PC-9 (cell line): ENCODE data around the gene COLGALT1. TPM values are rescaled to one million over a fixed set of nuclear protein-coding genes. Genes with fewer than 3 reads are reported as not detected.

Experiments used
- BruUV-seq: library from RNA; stranded (reverse); fragments of 400-500 nt; replicated peaks from 2 replicates; lab custom pipeline; 2021; lab: Mats Ljungman, UMichigan
- CTCF ChIA-PET: fragments of 300-600 bp; sonication (Branson Sonifier 250); formaldehyde crosslinking; loops from one replicate; lab custom pipeline; 2022; ENCODE audit warnings: antibody characterized with exemption; lab: Charles Lee
- POLR2A ChIA-PET: fragments of 300-600 bp; sonication (Branson Sonifier 250); formaldehyde crosslinking; loops from one replicate; lab custom pipeline; 2022; ENCODE audit warnings: antibody characterized with exemption; ENCODE audit not compliant: unreplicated experiment; lab: Charles Lee
- DNase-seq, 2 experiments: peaks; one replicate each; pipeline versions ENCODE4 v3.0.0 to v3.0.0-alpha.2; 2015 to 2022; ENCODE audit warnings: mixed read lengths in 1 of 2
- H2AFZ ChIP-seq: fragments of 200-600 bp; sonication (generic); 2 replicates; pipeline ENCODE4 v1.8.1; 2017; ENCODE audit warnings: antibody characterized with exemption
- H3F3A ChIP-seq: fragments of 200-600 bp; sonication (generic); 2 replicates; pipeline ENCODE4 v1.8.1; 2017; ENCODE audit warnings: antibody characterized with exemption, mild to moderate bottlenecking, low read depth; ENCODE audit not compliant: insufficient read depth
- H3K27ac ChIP-seq: fragments of 200-600 bp; sonication (generic); 2 replicates; pipeline ENCODE4 v1.6.1; 2016; ENCODE audit warnings: mixed run types
- H3K27me3 ChIP-seq: fragments of 200-600 bp; sonication (generic); 2 replicates; pipeline ENCODE4 v1.6.1; 2016; ENCODE audit warnings: low read depth, mixed run types; ENCODE audit not compliant: insufficient read depth
- H3K36me3 ChIP-seq: fragments of 200-600 bp; sonication (generic); 2 replicates; pipeline ENCODE4 v1.6.1; 2016; ENCODE audit warnings: low read depth, mixed run types
- H3K4me1 ChIP-seq: fragments of 200-600 bp; sonication (generic); replicated peaks from 2 replicates; pipeline ENCODE4 v1.6.1; 2016; ENCODE audit warnings: mixed run types; ENCODE audit not compliant: insufficient read depth
- H3K4me2 ChIP-seq: fragments of 200-600 bp; sonication (generic); 2 replicates; pipeline ENCODE4 v1.6.1; 2017; ENCODE audit warnings: mixed run types
- H3K4me3 ChIP-seq: fragments of 200-600 bp; sonication (generic); 2 replicates; pipeline ENCODE4 v1.6.1; 2016; ENCODE audit warnings: mixed run types
- H3K79me2 ChIP-seq: fragments of 200-600 bp; sonication (generic); 2 replicates; pipeline ENCODE4 v1.6.1; 2017; ENCODE audit warnings: low read depth, mixed run types
- H3K9me2 ChIP-seq: fragments of 200-600 bp; sonication (generic); 2 replicates; pipeline ENCODE4 v1.8.1; 2017; ENCODE audit warnings: mild to moderate bottlenecking; ENCODE audit not compliant: insufficient read depth
- H3K9me3 ChIP-seq: fragments of 200-600 bp; sonication (generic); 2 replicates; pipeline ENCODE4 v1.8.1; 2016; ENCODE audit warnings: low read depth; ENCODE audit not compliant: insufficient read depth
- H4K20me1 ChIP-seq: fragments of 200-600 bp; sonication (generic); 2 replicates; pipeline ENCODE4 v1.8.1; 2017; ENCODE audit not compliant: insufficient read depth
- EZH2 ChIP-seq: fragments of 200-600 bp; sonication (generic); IDR thresholded peaks from 2 replicates; pipeline ENCODE4 v1.8.0; 2017; ENCODE audit warnings: antibody characterized with exemption, low read depth
- intact Hi-C: fragments of 100-400 bp; cut with micrococcal nuclease; formaldehyde crosslinking; loops from one replicate; pipeline ENCODE4 v1.10.0; 2022; ENCODE audit not compliant: unreplicated experiment
- total RNA-seq: library from RNA; stranded (reverse); gene quantifications from 2 replicates; pipeline ENCODE4 v1.2.3, GENCODE V29; 2021
- TF ChIP-seq, protein P1 (sequence below): fragments of 200-600 bp; sonication (generic); conservative IDR thresholded peaks from 2 replicates; pipeline ENCODE4 v1.6.1; 2017; ENCODE audit warnings: mixed run types, antibody characterized with exemption, mild to moderate bottlenecking, moderate library complexity

Gene COLGALT1
- total RNA-seq, 1 experiment from 2014 or later, result 88.8 TPM

GRCh38 chr19:17542042-17542441 lies 13.4 kb upstream of the COLGALT1 start:
- no TSS peak for BruUV-seq
- Histone ChIP-seq H3K4me1 (peaks cover 10% of the 10 kb centered on the region; the same call in 1 of the 2 replicates), H3K4me2 (no peak overlapping the region), H3K27ac (no peak overlapping the region), H3K27me3 (peaks cover 14% of the 10 kb centered on the region; the same call in 1 of the 2 replicates), H3F3A (peaks cover 14% of the 10 kb centered on the region; the same call in 1 of the 2 replicates), H3K36me3 (no peaks in the 10 kb centered on the region), H4K20me1 (no peaks in the 10 kb centered on the region), H2AFZ (no peak overlapping the region), H3K9me3 (no peaks in the 10 kb centered on the region), H3K79me2 (no peaks in the 10 kb centered on the region), H3K9me2 (no peaks in the 10 kb centered on the region), H3K4me3 (no peak overlapping the region)
- TF ChIP-seq, protein P1, sequence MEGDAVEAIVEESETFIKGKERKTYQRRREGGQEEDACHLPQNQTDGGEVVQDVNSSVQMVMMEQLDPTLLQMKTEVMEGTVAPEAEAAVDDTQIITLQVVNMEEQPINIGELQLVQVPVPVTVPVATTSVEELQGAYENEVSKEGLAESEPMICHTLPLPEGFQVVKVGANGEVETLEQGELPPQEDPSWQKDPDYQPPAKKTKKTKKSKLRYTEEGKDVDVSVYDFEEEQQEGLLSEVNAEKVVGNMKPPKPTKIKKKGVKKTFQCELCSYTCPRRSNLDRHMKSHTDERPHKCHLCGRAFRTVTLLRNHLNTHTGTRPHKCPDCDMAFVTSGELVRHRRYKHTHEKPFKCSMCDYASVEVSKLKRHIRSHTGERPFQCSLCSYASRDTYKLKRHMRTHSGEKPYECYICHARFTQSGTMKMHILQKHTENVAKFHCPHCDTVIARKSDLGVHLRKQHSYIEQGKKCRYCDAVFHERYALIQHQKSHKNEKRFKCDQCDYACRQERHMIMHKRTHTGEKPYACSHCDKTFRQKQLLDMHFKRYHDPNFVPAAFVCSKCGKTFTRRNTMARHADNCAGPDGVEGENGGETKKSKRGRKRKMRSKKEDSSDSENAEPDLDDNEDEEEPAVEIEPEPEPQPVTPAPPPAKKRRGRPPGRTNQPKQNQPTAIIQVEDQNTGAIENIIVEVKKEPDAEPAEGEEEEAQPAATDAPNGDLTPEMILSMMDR, result no peak
- TF ChIP-seq EZH2, result no peak
- CTCF ChIA-PET, result interaction anchor here (1.1 kb wide), 1 partner anchor 11 kb away, joined by 4 read pairs; no protein-coding TSS in a partner anchor
- POLR2A ChIA-PET, result no interaction called here
- intact Hi-C loops, result no loop called here
- no peak for DNase-seq

DNA sequence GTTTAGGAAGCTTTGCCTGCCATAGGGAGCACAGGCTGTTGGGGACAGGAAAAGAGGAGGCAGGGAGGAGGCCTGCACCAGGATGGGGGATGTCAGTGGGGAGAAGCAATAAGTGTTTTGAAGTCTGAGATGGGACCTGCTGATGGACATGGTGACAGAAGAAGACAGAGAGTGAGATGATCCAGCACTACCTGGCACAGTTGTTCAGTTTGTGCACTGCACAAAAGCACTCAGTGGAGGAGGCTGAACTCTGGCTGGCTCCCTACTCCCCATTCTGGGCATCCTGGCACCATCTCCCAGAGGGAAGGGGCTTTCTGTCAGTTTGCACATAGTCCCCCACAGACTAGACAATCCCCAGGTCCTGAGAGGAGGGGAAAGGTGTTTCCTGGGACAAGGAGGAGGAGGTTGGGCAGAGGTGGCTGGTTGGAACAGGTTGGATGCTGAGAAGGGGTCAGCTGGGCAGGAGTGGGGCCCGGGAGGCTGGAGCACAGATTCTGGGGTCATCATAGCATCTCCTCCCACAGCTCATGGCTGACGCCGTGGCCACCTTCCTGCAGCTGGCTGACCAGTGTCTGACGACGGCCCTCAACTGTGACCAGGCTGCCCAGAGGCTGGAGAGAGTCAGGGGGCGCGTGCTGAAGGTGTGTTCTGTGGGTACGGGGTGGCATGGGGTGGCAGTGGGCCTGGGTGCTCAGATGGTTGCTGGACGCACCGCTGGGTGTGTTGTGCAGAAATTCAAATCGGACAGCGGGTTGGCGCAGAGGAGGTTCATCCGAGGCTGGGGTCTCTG lies 12.5 kb upstream of the COLGALT1 start:
- Histone ChIP-seq H3K27me3 (peaks cover 7% of the 10 kb centered on the region; the same call in 1 of the 2 replicates), H3K79me2 (no peaks in the 10 kb centered on the region), H3K36me3 (no peaks in the 10 kb centered on the region), H2AFZ (no peak overlapping the region), H4K20me1 (no peaks in the 10 kb centered on the region), H3K4me3 (no peak overlapping the region), H3K4me2 (no peak overlapping the region), H3F3A (peaks cover 14% of the 10 kb centered on the region; the same call in 1 of the 2 replicates), H3K4me1 (0 out of 2 replicates have a peak, but pooled peaks cover 10% of the 10 kb centered on the region), H3K9me3 (no peaks in the 10 kb centered on the region), H3K9me2 (no peaks in the 10 kb centered on the region), H3K27ac (no peak overlapping the region)
- no TSS peak for BruUV-seq
- CTCF ChIA-PET, result no interaction called here
- DNase-seq, result no peak
- POLR2A ChIA-PET, result no interaction called here
- no peak for TF ChIP-seq EZH2
- TF ChIP-seq, protein P1, result no peak
- intact Hi-C loops, result no loop called here

GRCh38 chr19:17543986-17544385 lies 11.5 kb upstream of the COLGALT1 start:
- BruUV-seq, result no TSS peak
- 0 out of 2 replicates have a peak, but pooled peaks cover 5% of the 10 kb centered on the region for H3K4me1 ChIP-seq
- no peak overlapping the region for H3K4me3 ChIP-seq
- no peaks in the 10 kb centered on the region for H4K20me1 ChIP-seq
- ChIA-PET CTCF (interaction anchor here (0.6 kb wide), 1 partner anchor 158 kb away, joined by 11 read pairs; no protein-coding TSS in a partner anchor), POLR2A (no interaction called here)
- H3K4me2 ChIP-seq, result no peak overlapping the region
- no peak for DNase-seq
- no peak overlapping the region for H3K27ac ChIP-seq
- peaks cover 14% of the 10 kb centered on the region; the same call in 1 of the 2 replicates for H3F3A ChIP-seq
- H3K79me2 ChIP-seq, result no peaks in the 10 kb centered on the region
- H3K9me3 ChIP-seq, result no peaks in the 10 kb centered on the region
- intact Hi-C loops, result no loop called here
- H2AFZ ChIP-seq, result no peak overlapping the region
- H3K27me3 ChIP-seq, result no peaks in the 10 kb centered on the region
- H3K36me3 ChIP-seq, result no peaks in the 10 kb centered on the region
- TF ChIP-seq EZH2, result no peak
- TF ChIP-seq, protein P1, result no peak
- no peaks in the 10 kb centered on the region for H3K9me2 ChIP-seq
